ENCODE data around the gene MICAL2.

GRCh38 chr11:12137005-12137690, 26.8 kb downstream of the MICAL2 start:
- TF ChIP-seq MAFK (IDR thresholded peaks at IDR 0.05; ENCODE audit: partially characterized antibody) = no peak
- TF ChIP-seq EHF (CRISPR knock-in tag; IDR thresholded peaks at IDR 0.05) = no peak
- no peak for TF ChIP-seq CHD2 (IDR thresholded peaks at IDR 0.05; ENCODE audit: low read length, partially characterized antibody)

Data from A549 (cell line).